Hematopoietic multipotent progenitor cell treated with erythropoietin and hydrocortisone succinate and interleukin-3 and kit ligand, for 6 days (in vitro differentiated cells): Measurements from ENCODE around the gene TRAK2.

Experiments used
- DNase-seq: peaks from one replicate; pipeline ENCODE4 v3.0.0-alpha.2; 2015

The TRAK2 gene

DNA sequence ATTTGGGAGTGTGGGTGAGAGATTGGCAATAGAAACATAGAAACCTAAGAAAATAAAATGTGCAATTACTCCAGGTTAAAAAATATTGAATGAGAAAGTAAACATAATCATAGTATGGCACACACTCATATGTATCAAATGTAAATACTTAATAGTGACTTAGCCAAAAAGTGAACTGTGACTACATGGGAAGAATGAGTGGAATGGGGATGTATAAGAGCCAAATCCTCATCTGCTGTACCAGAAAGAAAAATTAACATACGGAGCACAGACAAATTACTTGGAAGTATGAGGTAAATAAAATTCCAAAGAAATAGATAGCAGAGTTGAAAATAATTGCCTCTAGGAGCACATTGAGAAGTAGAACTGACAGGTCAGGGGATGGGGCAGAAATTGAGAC, 98.1 kb downstream of the TRAK2 start:
- DNase-seq, result no peak

DNA sequence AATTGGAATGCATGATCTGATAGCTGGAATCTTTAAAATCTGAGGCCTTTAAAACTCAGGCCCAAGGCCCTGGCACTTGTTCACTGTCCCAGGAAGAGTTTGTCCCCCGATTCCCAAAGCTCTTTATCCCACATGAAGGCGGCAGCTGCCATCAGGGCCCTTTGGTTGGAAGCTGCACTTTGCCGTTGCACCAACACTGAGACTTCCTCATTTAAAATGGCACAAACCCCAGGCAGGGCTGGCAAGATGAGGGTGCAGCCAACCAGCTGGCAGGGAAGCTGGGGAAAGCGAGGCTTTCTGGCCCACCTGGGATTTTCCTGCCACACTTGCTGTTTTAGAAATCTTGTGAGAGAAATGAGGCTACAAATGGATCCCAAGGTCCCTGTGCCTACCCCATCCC, 100.4 kb downstream of the TRAK2 start:
- no peak for DNase-seq

DNA sequence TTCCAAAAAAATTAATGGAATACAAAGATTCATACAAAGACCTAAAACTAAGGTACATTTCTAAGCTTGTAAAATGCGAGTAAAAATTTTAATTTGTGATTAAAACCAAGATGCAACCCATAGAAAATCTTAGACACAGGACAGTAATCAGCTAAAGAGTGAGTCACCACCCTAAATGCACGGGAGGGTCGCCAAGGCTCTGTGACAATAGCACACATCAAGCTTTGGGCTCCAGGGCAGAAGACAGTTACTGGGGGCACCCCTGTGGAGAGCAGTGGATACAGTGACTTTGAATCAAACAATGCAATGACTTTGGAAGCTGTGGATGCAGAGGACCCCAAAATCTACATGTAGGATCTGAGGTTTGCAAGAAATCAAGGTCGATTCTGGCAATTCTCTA, 101.7 kb downstream of the TRAK2 start:
- no peak for DNase-seq

DNA sequence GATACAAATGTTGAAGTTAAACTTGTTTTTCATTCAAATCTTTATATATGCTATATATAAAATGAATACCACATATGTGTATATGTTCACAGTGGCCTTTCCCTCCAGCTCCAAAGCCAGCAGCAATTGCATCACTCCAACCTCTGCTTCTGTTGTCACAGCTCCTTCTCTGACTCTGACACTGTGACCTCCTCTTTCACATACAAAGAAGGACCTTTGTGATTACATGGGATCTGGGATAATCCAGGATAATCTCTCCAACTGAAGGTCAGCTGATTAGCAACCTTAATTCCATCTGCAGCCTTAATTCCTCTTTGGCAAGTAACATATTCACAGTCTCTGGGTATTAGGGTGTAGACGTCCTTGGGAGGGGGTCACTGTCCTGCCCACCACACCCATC, 102.5 kb downstream of the TRAK2 start:
- DNase-seq, result no peak

DNA sequence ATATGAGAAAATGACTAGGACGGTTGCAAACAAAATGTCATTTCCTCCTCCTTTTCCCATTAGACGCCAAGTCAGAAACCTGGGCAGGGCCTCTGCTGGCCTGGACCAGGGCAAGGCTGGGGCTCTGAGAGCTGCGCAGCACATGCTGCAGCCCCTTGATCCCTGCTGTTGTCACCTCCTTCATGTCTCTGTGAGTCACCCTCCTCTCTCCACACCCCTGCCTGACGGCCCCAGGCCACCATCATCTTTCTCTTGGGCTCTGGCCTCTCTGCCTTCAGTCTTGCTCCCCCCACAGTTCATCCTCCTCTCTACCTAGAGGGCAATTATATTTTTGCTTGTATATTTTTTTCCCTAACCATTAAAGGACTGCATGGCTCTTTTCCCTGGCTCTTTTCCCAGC, 104.1 kb downstream of the TRAK2 start:
- DNase-seq, result no peak

DNA sequence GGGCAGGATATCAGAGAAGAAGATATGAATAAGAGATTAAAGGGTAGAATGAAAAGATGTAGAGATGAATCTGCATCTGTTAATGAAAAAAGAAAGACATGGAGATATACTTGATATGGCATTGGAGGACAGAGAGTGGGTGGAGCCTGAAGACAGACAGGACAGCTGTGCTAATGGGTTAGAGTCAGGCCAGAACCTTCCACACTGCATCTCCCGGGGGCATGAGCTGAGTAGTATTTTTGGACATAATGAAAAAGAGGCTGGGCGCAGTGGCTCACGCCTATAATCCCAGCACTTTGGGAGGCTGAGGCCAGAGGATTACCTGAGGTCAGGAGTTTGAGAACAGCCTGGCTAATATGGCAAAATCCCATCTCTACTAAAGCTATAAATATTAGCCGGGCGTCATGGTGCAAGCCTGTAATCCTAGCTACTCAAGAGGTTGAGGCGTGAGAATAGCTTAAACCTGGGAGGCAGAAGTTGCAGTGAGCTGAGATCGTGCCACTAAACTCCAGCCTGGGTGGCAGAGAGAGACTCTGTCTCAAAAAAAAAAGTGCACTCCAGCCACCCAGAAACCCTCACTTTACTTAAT, 105.5 kb downstream of the TRAK2 start:
- no peak for DNase-seq

DNA sequence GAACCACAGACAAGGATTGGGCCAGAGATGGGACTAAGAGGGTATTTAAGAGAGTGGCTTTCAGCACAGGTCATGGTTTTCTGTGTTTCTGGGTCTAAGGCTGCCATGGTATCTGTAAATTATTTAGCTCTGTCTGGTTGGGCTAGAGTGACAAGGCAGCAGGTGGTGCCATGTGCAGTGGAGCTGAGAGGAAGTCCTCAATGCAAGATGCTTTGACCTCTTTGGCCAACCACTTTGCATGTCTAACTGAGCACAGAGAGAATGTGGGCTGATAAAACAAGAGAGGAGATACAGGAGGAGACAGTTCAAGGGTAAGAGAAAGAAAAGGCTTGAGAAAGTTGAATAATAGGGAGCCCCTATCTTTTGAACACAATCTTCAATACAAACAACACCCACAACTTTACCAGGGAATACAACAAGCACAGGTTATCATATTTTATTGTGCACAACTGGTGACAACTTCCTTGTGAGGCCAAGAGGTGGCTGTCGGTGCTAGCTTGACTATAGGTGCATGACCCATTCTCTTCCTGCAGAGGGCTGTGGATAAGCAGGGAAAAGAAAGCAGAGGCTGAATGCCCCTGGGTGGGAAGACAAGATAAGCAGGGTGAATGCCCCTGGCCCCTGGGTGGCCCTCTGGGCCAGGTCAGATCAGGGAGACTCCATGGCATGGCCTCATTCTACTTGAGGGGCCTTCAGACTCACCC, 106.4 kb downstream of the TRAK2 start:
- peak; percentile 49 for DNase-seq

DNA sequence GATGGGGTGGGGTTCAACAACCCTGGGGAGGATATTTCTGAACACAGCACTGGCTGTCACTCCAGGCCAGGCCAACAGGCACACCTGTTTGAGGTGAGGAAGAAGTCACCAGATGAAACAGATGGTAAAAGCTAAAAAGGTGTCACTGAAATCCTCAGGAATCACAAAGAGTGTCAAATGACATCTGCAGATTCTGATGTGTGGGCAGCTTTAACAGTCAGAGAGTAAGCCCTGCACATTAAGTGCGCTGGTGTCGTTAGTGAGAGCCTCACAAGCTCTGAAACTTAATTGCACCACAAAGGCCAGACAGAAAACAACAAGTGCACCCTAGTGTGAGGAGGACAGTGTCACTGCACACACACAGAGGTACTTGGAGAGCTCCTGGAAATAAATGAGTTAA, 107.7 kb downstream of the TRAK2 start:
- DNase-seq, result no peak

DNA sequence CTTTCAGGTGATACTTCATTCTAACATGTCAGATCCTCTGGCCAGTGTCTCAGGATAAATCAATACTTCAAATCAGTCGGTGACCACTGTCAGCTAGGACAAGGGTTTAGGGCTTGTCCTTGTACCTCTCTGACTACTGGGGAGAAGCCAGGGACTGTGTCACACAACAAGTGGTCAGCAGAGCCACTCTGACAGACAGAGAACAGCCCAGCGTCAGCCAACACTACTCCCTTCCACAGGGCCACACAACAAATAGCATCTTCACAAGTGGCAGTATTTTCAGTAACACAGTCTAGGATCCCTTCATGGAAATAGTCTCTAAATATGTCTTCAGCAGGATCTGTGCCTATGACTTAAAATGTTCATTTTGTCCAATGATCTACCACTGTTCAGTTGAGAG, 108.3 kb downstream of the TRAK2 start:
- no peak for DNase-seq

DNA sequence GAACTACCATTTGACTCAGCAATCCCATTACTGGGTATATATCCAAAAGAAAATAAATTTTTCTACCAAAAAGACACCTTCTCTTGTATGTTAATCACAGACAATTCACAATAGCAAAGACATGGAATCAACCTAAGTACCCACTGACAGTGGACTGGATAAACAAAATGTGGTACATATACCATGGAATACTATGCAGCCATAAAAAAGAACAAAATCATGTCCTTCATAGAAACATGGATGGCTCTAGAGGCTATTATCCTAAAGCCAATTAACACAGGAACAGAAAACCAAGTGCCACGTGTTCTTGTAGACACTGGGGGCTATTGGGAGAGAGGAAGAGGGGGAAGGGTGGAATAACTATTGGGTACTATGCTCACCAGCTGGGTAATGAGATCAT, 121.8 kb downstream of the TRAK2 start:
- no peak for DNase-seq

DNA sequence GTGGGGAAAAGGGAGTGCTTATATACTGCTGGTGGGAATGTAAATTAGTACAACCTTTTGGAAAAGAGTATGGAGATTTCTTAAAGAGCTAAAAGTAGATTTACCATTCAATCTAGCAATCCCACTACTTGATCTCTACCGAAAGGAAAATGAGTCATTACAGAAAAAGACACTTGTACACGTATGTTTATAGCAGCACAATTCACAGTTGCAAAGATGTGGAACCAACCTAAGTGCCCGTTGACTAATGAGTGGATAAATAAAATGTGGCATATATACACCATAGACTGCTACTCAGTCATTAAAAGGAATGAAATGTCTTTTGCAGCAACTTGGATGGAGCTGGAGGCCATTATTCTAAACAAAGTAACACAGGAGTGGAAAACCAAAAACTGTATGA, 123.6 kb downstream of the TRAK2 start:
- DNase-seq, result no peak
